Measurements from ENCODE around the gene FDX2.
A peak's percentile ranks its signal among the peaks of the same experiment; 100 is the strongest.
"Not testable (repeated sequence)": the region's sequence is repeated elsewhere in the genome, so short reads cannot be mapped to it uniquely, and the experiment has no call there.

The FDX2 gene

DNA sequence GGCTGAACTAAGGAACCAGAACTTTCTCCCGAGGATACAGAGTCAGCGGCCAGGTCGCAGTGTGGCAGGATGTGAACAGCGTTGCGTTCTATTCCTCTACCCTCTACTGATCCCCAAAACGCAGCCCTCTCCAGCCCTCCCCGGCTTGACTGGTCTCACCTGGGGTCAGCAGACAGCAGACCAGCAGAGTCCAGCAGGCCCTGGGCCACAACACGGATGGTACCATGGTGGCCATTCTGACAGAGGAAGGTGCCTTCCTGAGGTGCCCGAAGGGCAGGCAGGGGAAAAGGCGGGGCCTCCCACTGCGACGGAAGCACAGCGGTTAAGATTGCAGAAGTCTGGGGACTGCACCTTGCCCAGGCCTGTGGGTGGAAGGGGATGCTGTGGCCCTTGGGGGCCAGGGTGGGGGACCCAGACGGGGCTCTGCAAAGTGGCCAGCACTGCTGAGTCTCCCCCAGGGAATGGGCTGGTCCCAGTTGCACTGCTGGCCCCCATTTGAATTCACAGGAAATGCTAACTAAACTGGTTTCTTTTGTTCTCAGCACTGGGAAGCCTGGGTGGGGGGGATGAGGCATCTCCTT, 23.7 kb upstream of the FDX2 start, which contains the start of gene ICAM3:
Gene ICAM3 (minus strand): TSS at position 245 of the 581 bp plus-strand sequence. CDS start 10 bp downstream, at position 235.
- peak within 1 kb of the TSS; percentile 55 for H3K4me3 ChIP-seq (ENCODE audit: low read depth, low read length)
- TF ChIP-seq, protein P1, sequence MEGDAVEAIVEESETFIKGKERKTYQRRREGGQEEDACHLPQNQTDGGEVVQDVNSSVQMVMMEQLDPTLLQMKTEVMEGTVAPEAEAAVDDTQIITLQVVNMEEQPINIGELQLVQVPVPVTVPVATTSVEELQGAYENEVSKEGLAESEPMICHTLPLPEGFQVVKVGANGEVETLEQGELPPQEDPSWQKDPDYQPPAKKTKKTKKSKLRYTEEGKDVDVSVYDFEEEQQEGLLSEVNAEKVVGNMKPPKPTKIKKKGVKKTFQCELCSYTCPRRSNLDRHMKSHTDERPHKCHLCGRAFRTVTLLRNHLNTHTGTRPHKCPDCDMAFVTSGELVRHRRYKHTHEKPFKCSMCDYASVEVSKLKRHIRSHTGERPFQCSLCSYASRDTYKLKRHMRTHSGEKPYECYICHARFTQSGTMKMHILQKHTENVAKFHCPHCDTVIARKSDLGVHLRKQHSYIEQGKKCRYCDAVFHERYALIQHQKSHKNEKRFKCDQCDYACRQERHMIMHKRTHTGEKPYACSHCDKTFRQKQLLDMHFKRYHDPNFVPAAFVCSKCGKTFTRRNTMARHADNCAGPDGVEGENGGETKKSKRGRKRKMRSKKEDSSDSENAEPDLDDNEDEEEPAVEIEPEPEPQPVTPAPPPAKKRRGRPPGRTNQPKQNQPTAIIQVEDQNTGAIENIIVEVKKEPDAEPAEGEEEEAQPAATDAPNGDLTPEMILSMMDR (IDR thresholded peaks at IDR 0.05; ENCODE audit: borderline replicate concordance, insufficient read depth, low read depth, low read length) = no peak

GRCh38 chr19:10338940-10339339, 23.1 kb upstream of the FDX2 start:
- TF ChIP-seq, protein P1 (IDR thresholded peaks at IDR 0.05; ENCODE audit: borderline replicate concordance, insufficient read depth, low read depth, low read length) = no peak
- peak overlapping the region; percentile 55 for H3K4me3 ChIP-seq (ENCODE audit: low read depth, low read length)

DNA sequence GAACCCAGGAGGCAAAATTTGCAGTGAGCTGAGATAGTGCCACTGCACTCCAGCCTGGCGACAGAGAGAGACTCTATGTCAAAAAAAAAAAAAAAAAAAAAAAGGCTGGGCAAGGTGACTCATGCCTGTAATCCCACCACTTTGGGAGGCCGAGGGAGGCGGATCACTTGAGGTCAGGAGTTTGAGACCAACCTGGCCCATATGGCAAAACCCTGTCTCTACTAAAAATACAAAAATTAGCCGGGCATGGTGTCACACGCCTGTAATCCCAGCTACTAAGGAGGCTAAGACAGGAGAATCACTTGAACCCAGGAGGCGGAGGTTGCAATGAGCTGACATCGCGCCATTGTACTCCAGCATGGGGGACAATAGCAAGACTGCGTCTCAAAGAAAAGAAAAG, 20.9 kb upstream of the FDX2 start:
- not testable (repeated sequence) for H3K4me3 ChIP-seq (ENCODE audit: low read depth, low read length)

DNA sequence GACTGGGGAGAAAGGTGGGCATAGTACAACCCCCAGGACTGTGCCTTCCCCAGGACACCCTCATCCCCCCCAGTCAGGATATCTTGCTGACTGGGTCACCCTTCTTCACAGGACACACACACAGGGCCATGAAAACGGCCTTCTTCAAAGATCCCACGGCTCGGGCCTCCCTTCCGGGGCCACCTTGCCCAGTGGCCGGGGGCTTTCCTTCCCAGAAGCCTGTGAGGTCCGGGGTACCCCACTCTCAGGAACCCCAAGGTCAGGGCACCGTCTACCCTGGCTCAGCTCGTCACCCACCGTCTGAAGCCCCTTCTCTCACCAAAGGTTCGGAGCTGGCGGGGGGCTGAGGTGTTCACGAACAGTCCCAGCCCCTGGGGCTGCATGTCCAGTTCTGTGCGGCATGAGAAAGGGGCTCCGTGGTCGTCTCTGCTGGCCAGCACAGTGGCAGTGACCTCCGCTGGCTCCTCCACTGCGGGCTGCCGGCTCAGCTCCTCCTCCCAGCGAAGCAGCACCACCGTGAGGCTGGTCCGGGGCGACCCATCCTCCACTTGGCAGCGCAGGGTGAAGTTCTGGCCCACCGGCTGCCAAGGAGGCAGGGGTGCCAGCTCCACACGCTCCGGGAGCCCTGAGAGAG, 19.7 kb upstream of the FDX2 start:
- TF ChIP-seq, protein P1 (IDR thresholded peaks at IDR 0.05; ENCODE audit: borderline replicate concordance, insufficient read depth, low read depth, low read length) = no peak
- H3K4me3 ChIP-seq (ENCODE audit: low read depth, low read length) = no peak overlapping the region

GRCh38 chr19:10334588-10335351, 19.0 kb upstream of the FDX2 start:
- TF ChIP-seq, protein P1 (IDR thresholded peaks at IDR 0.05; ENCODE audit: borderline replicate concordance, insufficient read depth, low read depth, low read length) = no peak
- no peak overlapping the region for H3K4me3 ChIP-seq (ENCODE audit: low read depth, low read length)

DNA sequence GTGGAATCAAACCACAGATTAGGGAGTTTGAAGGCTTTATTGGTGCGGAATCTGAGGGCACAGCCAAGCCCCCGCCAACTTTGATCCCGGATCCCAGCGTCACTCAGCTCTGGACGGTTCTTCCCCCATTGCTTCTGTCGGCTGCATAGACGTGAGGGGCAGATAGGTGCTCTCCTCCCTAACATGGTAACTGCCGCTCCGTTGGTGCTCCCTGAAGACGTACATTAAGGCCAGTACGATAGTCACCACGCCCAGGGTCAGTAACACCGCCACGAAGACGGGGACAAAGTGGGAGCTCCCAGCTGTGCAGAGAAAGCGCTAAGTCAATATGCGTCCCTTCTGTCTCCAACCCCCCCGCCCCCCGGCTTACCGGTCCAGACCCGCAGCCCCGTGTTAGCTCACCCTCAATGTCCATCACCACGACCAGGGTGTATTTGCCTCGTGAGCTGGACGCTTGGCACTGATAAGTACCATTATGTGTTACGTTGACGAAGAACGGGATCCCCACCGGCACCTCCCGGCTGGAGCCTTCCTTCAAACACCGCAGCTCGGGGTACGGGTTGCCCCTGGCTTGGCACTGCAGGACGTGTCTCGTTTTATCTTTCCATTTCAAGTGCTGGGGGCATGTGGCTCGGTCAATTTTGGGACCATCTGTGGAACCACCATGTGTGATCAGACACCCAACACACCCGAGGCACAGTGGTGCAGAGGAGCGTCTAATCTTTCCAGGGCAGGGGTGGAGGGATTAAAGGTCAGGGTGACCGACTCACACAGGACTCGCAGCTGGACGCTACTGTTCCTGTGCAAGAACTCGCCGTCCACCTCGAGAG, 18.2 kb upstream of the FDX2 start:
- TF ChIP-seq, protein P1 (IDR thresholded peaks at IDR 0.05; ENCODE audit: borderline replicate concordance, insufficient read depth, low read depth, low read length) = no peak
- peak overlapping the region; percentile 64 for H3K4me3 ChIP-seq (ENCODE audit: low read depth, low read length)
